CD14-positive monocyte (primary cell): Measurements from ENCODE around the gene GRIP1. TPM values are rescaled to one million over a fixed set of nuclear protein-coding genes. Genes with fewer than 3 reads are reported as not detected.
A peak's percentile ranks its signal among the peaks of the same experiment; 100 is the strongest.

ENCODE experiments used
- DNase-seq, 3 donors: peaks; one replicate each; pipeline ENCODE4 v3.0.0-alpha.2; 2011 to 2022
- H2AFZ ChIP-seq: 2 replicates; pipeline ENCODE4 v1.6.0; 2012; ENCODE audit warnings: mild to moderate bottlenecking, low read depth, low read length, inconsistent platforms; ENCODE audit not compliant: insufficient read depth, poor library complexity, severe bottlenecking
- H3K27ac ChIP-seq, 2 donors: 1 replicate in 1 of 2; 2 replicates in 1 of 2; pipeline ENCODE4 v1.5.1; 2012 to 2013; ENCODE audit warnings: low read length in 2 of 2, control low read depth in 1 of 2, inconsistent platforms in 1 of 2, low read depth in 1 of 2, mild to moderate bottlenecking in 1 of 2
- H3K27me3 ChIP-seq, 2 donors: one replicate each; pipeline versions ENCODE4 v1.6.0 to v1.6.1; 2011 to 2013; ENCODE audit warnings: low read length in 2 of 2; ENCODE audit not compliant: control insufficient read depth in 2 of 2, insufficient read depth in 2 of 2
- H3K36me3 ChIP-seq, 2 donors: replicated peaks in 1 of 2; 1 replicate in 1 of 2; 2 replicates in 1 of 2; pipeline versions ENCODE4 v1.5.1 to v1.6.1; 2012 to 2013; ENCODE audit warnings: low read length in 2 of 2, control low read depth in 1 of 2, inconsistent platforms in 1 of 2, mild to moderate bottlenecking in 1 of 2; ENCODE audit not compliant: insufficient read depth in 2 of 2, control insufficient read depth in 1 of 2
- H3K4me1 ChIP-seq, 2 donors: 1 replicate in 1 of 2; 2 replicates in 1 of 2; pipeline versions ENCODE4 v1.5.1 to v1.6.1; 2012 to 2013; ENCODE audit warnings: low read length in 2 of 2, control low read depth in 1 of 2, inconsistent platforms in 1 of 2, mild to moderate bottlenecking in 1 of 2, moderate library complexity in 1 of 2; ENCODE audit not compliant: insufficient read depth in 2 of 2, control insufficient read depth in 1 of 2
- H3K4me2 ChIP-seq: replicated peaks from 2 replicates; pipeline ENCODE3; 2012; ENCODE audit warnings: low read length, moderate library complexity, mild to moderate bottlenecking; ENCODE audit not compliant: poor library complexity, severe bottlenecking; ENCODE audit errors: extremely low read depth
- H3K4me3 ChIP-seq, 3 experiments: fragments of 200-600 bp in 1 of 3; sonication (generic) in 1 of 3; replicated peaks in 1 of 3; 1 replicate in 2 of 3; 2 replicates in 1 of 3; pipeline ENCODE4 v1.5.1; 2011 to 2013; ENCODE audit warnings: low read length in 3 of 3, mild to moderate bottlenecking in 3 of 3, control low read depth in 2 of 3, low read depth in 2 of 3, inconsistent platforms in 1 of 3, moderate library complexity in 1 of 3
- H3K79me2 ChIP-seq: 2 replicates; pipeline ENCODE4 v1.6.0; 2012; ENCODE audit warnings: mild to moderate bottlenecking, control low read depth, inconsistent platforms, low read length, moderate library complexity; ENCODE audit not compliant: insufficient read depth
- H3K9ac ChIP-seq: 2 replicates; pipeline ENCODE4 v1.6.0; 2017; ENCODE audit warnings: low read length, mild to moderate bottlenecking; ENCODE audit not compliant: insufficient read depth, poor library complexity, severe bottlenecking
- H3K9me3 ChIP-seq, 2 donors: replicated peaks in 1 of 2; 1 replicate in 1 of 2; 2 replicates in 1 of 2; pipeline versions ENCODE4 v1.5.1 to v1.6.1; 2012 to 2013; ENCODE audit warnings: low read length in 2 of 2, control low read depth in 1 of 2; ENCODE audit not compliant: control insufficient read depth in 1 of 2, insufficient read depth in 1 of 2
- H4K20me1 ChIP-seq: 2 replicates; pipeline ENCODE4 v1.6.0; 2012; ENCODE audit warnings: mild to moderate bottlenecking, low read length, control low read depth, moderate library complexity; ENCODE audit not compliant: insufficient read depth
- H3K27ac Mint-ChIP-seq, 7 donors: one replicate each; pipeline ENCODE4 v1.8.0; 2020; ENCODE audit warnings: mild to moderate bottlenecking in 7 of 7, mixed read lengths in 7 of 7, moderate library complexity in 6 of 7, inconsistent platforms in 2 of 7
- H3K27me3 Mint-ChIP-seq, 3 donors: one replicate each; pipeline ENCODE4 v1.8.0; 2021 to 2022; ENCODE audit warnings: low read depth in 3 of 3, mild to moderate bottlenecking in 3 of 3, mixed read lengths in 3 of 3, moderate library complexity in 3 of 3, inconsistent platforms in 1 of 3
- H3K36me3 Mint-ChIP-seq, 2 donors: one replicate each; pipeline ENCODE4 v1.8.0; 2020; ENCODE audit warnings: mixed read lengths in 2 of 2, inconsistent platforms in 1 of 2, mild to moderate bottlenecking in 1 of 2
- H3K4me1 Mint-ChIP-seq: one replicate; pipeline ENCODE4 v1.8.0; 2020; ENCODE audit warnings: mild to moderate bottlenecking, mixed read lengths
- H3K4me3 Mint-ChIP-seq, 2 donors: one replicate each; pipeline ENCODE4 v1.8.0; 2020; ENCODE audit warnings: mild to moderate bottlenecking in 2 of 2, mixed read lengths in 2 of 2, moderate library complexity in 1 of 2
- H3K9me3 Mint-ChIP-seq, 7 donors: one replicate each; pipeline ENCODE4 v1.8.0; 2020 to 2022; ENCODE audit warnings: mixed read lengths in 7 of 7, mild to moderate bottlenecking in 6 of 7, moderate library complexity in 6 of 7, inconsistent platforms in 2 of 7
- WGBS: methylation state at CpG from one replicate; pipeline ENCODE4 v1.1.5; 2013; ENCODE audit warnings: missing lambda C conversion rate; ENCODE audit not compliant: insufficient coverage; 5-methylcytosine and 5-hydroxymethylcytosine counted together
- intact Hi-C, 2 donors: fragments of 100-400 bp; cut with micrococcal nuclease; formaldehyde crosslinking; loops; one replicate each; pipeline versions ENCODE4 v1.15.0 to v1.15.1; 2023
- polyA plus RNA-seq, 3 donors: library from polyadenylated mRNA; depleted of rRNA in 1 of 3; unstranded in 2 of 3; stranded (reverse) in 1 of 3; fragments of 300-500 nt in 2 of 3; fragments of >200 nt in 1 of 3; fragmentation: Illumina TruSeq in 2 of 3; gene quantifications; 1 replicate in 2 of 3; 2 replicates in 1 of 3; pipeline ENCODE4 v1.2.3, GENCODE V29; 2012 to 2021
- TF ChIP-seq, protein P1 (sequence below): fragments of 200-600 bp; IDR thresholded peaks from one replicate; pipeline ENCODE4 v1.8.0; 2022; ENCODE audit warnings: antibody characterized with exemption, mild to moderate bottlenecking

Gene GRIP1
- polyA plus RNA-seq, 3 donors: 0.21 TPM; not detected in 2

GRCh38 chr12:66345956-66346355, 332.9 kb downstream of the GRIP1 start:
- Histone ChIP-seq H4K20me1 (no peaks in the 10 kb centered on the region), H3K9ac (no peak overlapping the region), H3K79me2 (no peaks in the 10 kb centered on the region), H3K36me3 (peaks cover 26 to 80% of the 10 kb centered on the region in 2 donors), H3K4me2 (no peak overlapping the region), H3K4me1 (no peaks in the 10 kb centered on the region), H3K27ac (peak overlapping the region in 1 of 2 donors; percentile 20), H3K4me3 (no peak overlapping the region), H3K9me3 (peaks cover 7 to 8% of the 10 kb centered on the region in 2 donors), H3K27me3 (no peaks in the 10 kb centered on the region), H2AFZ (no peak overlapping the region)
- Mint-ChIP-seq H3K36me3 (peaks cover 66 to 74% of the 10 kb centered on the region in 2 donors), H3K4me3 (no peak overlapping the region), H3K9me3 (peaks cover 4 to 18% (median 11%) of the 10 kb centered on the region in 7 donors), H3K4me1 (no peaks in the 10 kb centered on the region), H3K27me3 (no peaks in the 10 kb centered on the region), H3K27ac (peak overlapping the region in 2 of 7 donors; percentile 26 to 60)
- intact Hi-C loops: no loop called here
- no peak for DNase-seq
- TF ChIP-seq, protein P1, sequence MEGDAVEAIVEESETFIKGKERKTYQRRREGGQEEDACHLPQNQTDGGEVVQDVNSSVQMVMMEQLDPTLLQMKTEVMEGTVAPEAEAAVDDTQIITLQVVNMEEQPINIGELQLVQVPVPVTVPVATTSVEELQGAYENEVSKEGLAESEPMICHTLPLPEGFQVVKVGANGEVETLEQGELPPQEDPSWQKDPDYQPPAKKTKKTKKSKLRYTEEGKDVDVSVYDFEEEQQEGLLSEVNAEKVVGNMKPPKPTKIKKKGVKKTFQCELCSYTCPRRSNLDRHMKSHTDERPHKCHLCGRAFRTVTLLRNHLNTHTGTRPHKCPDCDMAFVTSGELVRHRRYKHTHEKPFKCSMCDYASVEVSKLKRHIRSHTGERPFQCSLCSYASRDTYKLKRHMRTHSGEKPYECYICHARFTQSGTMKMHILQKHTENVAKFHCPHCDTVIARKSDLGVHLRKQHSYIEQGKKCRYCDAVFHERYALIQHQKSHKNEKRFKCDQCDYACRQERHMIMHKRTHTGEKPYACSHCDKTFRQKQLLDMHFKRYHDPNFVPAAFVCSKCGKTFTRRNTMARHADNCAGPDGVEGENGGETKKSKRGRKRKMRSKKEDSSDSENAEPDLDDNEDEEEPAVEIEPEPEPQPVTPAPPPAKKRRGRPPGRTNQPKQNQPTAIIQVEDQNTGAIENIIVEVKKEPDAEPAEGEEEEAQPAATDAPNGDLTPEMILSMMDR: no peak
- WGBS: 93% methylated on average over 2 of the region's 2 CpGs

- no CpG with 5 or more reads among the region's 3 CpGs for WGBS
- intact Hi-C loops: no loop called here
- Histone ChIP-seq H3K9me3 (peaks cover 9 to 10% of the 10 kb centered on the region in 2 donors), H3K4me3 (no peak overlapping the region), H3K79me2 (no peaks in the 10 kb centered on the region), H3K36me3 (peaks cover 27 to 82% of the 10 kb centered on the region in 2 donors), H4K20me1 (no peaks in the 10 kb centered on the region), H3K4me2 (no peak overlapping the region), H3K9ac (no peak overlapping the region), H3K4me1 (no peaks in the 10 kb centered on the region), H2AFZ (no peak overlapping the region), H3K27me3 (no peaks in the 10 kb centered on the region), H3K27ac (no peak overlapping the region)
- Mint-ChIP-seq H3K4me1 (no peaks in the 10 kb centered on the region), H3K4me3 (no peak overlapping the region), H3K9me3 (peaks cover 9 to 24% (median 12%) of the 10 kb centered on the region in 7 donors), H3K27me3 (no peaks in the 10 kb centered on the region), H3K36me3 (peaks cover 72 to 82% of the 10 kb centered on the region in 2 donors), H3K27ac (no peak overlapping the region)
- DNase-seq: no peak
- TF ChIP-seq, protein P1: no peak
These were observed 333.7 kb downstream of the GRIP1 start for GRCh38 chr12:66345212-66345611.
